HG03558 (cell line): Measurements from ENCODE around the gene TGM3.

Source experiments
- ATAC-seq: cut with Tn5 transposase; IDR thresholded peaks from one replicate; pipeline ENCODE4 v1.9.1; 2021; ENCODE audit warnings: moderate number of reproducible peaks; ENCODE audit not compliant: unreplicated experiment; ENCODE audit errors: extremely low read depth

The TGM3 gene

DNA sequence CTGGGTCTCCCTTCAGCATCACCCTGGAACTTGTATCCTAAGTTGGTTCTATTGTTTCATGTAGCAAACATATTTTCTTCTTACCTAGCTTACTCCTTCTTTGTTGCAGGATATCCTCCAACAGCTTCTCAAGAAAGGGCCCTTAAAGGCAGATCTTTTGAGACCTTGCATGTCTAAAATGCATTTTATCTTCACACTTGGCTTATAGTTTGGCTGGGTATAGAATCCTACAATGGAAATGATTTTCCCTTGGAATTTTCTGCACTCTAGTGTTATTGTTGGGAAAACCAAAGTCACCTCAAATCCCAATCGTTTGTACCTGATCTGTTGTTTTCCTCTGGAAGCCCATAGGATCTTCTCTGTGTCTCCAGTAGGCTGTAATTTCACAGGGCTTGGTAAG is 72.8 kb downstream of the TGM3 start:
- no peak for ATAC-seq

- ATAC-seq: no peak
Observed at GRCh38 chr20:2373098-2373497, 77.3 kb downstream of the TGM3 start.

DNA sequence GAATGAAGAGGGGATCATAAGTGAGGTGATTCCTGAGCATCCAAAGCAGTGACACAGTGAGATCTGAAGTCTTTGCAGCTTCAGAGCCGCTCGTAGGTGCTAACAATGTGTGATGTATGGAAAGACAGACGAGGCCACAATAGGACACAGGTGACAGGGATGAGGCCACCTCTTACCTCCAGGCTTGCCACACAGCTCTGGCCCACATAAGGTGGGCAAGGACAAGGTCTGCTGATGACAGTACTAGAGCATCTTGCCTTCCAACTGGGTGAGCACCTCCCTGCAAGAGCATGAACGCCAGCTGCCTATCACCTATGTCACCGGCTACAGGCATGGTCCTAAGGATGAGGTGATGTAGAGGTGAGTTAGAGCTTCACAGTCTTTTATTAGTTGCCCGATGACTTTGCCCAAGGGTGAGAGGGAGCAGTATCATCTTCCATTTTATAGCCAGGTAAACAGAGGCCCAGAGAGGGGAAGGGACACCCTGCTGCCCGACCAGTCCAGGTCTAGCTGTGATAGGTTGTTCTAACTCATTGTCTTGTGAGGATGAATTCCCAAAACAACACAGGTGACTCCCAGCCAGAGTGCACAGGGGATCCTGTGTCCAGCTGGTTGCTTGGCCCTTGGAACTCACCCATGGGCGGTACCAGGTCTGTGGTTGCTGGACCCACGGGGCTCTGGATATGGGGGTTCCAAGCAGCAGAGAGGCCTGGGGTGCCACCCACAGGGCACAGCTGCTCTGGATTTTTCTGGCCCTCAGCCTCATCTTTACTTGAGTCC is 78.7 kb downstream of the TGM3 start:
- no peak for ATAC-seq

- ATAC-seq: no peak
Observed at GRCh38 chr20:2378893-2379292, 83.1 kb downstream of the TGM3 start.

GRCh38 chr20:2379511-2380229 is 83.9 kb downstream of the TGM3 start:
- no peak for ATAC-seq

GRCh38 chr20:2380601-2381000 is 84.8 kb downstream of the TGM3 start, which contains the start of gene TGM6:
TGM6 (plus strand) TSS chr20:2380901; CDS start chr20:2380969, 68 bp downstream.
- ATAC-seq: no peak

GRCh38 chr20:2381303-2381702 is 85.5 kb downstream of the TGM3 start:
- no peak for ATAC-seq

GRCh38 chr20:2382833-2383232 is 87.0 kb downstream of the TGM3 start:
- no peak for ATAC-seq

DNA sequence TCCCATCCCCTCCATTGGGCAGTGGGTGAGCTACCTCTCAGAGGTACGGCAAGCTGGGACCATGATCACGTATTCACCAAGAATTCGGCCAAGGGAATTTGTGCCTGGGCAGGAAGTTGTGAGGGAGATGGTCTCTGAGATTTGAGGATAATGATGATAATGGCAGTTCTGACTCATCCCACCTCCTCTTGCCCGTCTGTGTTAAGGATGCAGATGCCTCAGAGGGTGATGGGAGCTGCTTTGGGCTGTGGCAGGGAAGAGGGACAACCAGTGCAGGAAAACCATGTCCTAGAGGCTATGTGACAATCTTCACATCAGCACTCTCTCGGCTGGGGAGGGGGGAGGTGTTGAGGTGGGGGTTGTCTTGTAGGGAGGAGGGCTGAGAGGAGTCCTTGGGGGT is 89.2 kb downstream of the TGM3 start:
- no peak for ATAC-seq

DNA sequence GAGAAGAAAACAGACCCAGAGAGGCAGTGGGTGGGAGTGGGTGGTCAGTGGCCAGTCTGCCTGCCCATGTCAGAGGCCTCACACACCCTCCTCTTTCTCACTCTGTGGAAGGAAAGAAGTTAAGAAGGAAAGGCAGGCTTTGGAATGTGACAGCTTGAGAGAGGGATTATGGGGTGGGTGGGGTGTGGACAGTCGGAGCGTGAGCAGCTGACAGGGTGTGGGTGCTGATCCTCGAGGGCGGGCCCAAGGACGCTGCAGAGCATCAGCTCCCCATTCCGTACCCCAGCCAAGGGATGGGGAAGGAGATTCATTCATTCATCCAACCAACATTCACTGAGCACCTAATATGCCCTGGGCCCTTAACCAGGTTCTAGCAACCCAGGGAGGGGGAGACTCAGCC is 89.7 kb downstream of the TGM3 start:
- ATAC-seq: no peak

GRCh38 chr20:2386516-2387179 is 90.8 kb downstream of the TGM3 start:
- no peak for ATAC-seq

GRCh38 chr20:2387180-2387577 is 91.4 kb downstream of the TGM3 start:
- no peak for ATAC-seq

GRCh38 chr20:2387580-2387979 is 91.8 kb downstream of the TGM3 start:
- ATAC-seq: no peak
